Astrocyte of the hippocampus (primary cell): Measurements from ENCODE around the gene TRPV3.
"Not testable (repeated sequence)": the region's sequence is repeated elsewhere in the genome, so short reads cannot be mapped to it uniquely, and the experiment has no call there.

ENCODE experiments used
- DNase-seq: peaks from one replicate; pipeline ENCODE4 v3.0.0; 2011; ENCODE audit warnings: low read depth, low spot score

TRPV3 gene

GRCh38 chr17:3573246-3574100 is 15.9 kb upstream of the TRPV3 start:
- DNase-seq, result no peak

GRCh38 chr17:3572231-3572630 is 14.6 kb upstream of the TRPV3 start:
- no peak for DNase-seq

- DNase-seq, result no peak
Observed at GRCh38 chr17:3571043-3571900, 13.7 kb upstream of the TRPV3 start.

- no peak for DNase-seq
Observed at GRCh38 chr17:3569534-3570137, 12.0 kb upstream of the TRPV3 start.

DNA sequence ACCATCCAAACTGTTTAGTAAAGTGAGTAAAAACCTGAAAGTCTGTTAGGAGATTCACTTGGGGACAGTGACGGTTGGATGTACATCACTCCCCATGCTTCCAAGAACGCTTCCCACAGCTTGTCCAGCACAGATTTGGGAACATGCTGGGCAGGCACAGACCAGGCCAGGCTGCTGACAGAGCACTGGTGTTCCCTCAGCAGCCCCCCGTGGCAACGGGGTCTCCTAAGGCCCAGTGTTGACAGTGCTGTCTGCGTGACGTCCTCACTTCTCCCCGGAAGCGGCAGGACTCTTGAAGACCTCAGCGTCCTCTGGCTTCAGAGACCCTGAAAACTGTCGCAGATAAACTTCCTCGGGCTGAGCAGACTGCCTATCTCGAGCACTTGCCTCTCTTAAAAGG is 8.9 kb upstream of the TRPV3 start:
- DNase-seq, result no peak

- no peak for DNase-seq
Observed at GRCh38 chr17:3565143-3565542, 7.5 kb upstream of the TRPV3 start.

GRCh38 chr17:3564241-3564640 is 6.6 kb upstream of the TRPV3 start:
- not testable (repeated sequence) for DNase-seq

- no peak for DNase-seq
Observed at GRCh38 chr17:3559270-3559645, 1.6 kb upstream of the TRPV3 start.

DNA sequence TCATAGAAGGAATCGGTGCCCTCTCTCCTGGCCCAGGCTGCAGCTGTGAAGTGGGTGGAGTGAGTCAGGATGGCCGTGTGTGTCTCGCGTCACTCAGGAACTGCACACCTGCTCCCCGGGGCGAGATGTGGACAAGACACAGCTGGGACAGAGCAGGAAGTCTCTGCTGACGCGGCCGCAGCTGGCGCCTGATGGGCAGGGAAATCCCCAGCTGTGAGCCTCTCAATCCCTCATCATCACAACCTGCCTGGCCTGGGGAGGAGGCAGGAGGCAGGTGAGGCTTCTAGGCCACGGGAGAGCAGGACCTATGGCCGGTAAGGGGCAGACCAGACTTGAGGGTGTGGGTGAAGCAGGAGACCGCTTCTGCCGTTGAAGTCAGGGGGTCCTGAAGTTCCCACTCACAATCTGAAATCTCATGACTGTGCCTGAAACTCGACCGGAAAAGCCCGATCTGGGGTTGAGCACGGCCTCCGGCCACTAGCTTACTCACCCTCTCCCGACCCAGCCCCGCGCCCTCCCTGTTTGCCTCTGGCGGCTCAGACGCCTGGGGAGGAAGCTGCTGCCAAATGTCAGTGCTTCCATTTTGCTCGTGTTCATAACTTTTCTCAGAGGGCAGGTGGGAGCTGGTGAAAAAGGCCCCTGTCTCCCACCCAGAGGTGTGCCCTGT is 1.1 kb upstream of the TRPV3 start:
- no peak for DNase-seq

DNA sequence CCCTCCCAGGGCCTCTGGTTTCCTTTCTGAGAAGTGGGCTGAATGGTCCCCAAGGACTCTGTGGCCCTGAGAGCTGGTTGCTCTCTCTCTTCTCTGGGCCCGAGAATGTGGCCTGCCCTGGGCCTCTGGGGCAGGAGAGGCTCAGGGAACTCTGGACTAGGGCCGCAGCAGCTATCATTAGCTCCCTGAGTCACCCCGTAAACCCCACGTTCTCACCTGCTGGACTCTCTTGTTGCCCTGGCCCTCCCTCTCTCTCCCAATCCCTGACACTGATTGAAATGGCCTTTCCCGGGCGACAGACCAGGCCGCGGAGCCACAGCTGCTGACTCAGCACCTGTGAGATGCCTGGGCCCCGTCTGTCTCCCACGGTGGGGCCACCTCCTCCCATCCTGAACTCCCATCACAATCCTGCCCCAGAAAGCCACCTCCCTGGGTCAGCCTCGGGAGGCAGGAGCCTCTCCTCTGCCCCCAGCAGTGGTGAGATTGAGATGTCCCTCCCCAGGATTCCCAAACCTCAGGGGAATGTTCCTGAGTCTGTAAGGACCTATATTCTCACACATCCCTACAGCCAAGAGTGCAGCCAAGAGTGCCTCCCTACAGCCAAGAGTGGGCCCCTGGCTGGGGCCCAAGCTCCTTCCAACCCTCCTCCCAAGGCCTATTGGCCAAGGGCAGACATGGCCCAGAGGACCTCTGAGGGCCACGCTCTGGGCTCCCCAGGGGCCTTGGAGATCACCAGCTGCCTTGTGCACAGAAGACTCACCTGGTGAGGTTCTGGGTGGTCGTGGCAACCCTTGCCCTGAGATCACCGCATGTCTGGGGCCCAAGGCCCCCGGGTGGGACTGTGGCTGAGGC is 470 bp downstream of the TRPV3 start:
- peak; percentile 18 for DNase-seq

- no peak for DNase-seq
Observed at GRCh38 chr17:3556239-3556915, 1.2 kb downstream of the TRPV3 start.

- no peak for DNase-seq
Observed at GRCh38 chr17:3555189-3555796, 2.3 kb downstream of the TRPV3 start.

- DNase-seq, result no peak
Observed at GRCh38 chr17:3554440-3554839, 3.2 kb downstream of the TRPV3 start.

DNA sequence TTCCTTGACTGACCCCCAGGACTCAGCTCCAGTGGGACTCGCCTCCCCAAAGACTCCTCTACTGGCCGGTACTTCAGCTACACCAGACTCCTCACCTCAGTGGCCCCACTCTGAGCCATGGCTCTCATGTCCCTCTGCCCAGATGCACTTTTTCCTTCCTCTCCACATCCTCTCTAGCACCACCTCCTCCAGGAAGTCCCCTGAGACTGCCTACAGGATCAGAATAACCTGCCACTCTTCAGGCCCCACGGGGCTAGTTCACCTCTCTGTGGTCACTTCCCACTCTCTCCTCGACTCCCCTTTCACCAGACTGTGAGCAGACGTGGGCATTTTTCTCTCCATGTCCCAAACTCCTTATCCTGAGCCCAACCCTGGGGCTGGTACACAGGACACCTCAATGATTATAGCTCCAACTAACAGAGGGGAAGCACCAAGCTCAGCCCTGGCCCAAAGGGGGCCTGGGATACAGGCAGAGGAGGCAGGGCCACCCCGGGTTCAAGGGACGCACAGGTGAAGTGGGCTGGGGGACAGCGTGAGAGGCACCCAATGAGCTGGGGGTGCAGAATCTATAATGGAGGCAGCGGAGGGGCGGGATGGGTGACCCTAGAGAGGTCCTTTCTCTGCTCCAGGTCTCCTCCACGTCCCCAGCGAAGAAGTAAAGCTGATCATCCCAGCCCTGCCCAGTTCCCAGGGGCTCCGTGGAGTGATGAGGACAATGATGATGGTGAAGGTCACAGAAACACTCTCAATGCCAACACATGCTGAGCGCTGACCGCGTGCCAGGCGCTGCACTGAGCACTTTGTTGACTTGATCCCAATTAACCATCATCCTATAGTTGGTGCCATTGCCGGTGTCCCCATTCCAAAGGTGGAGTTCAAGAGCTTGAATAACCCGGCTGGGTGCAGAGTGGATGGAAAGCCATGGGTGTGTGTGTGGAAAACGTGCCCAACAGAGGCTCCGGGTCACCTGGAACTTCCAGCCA is 3.9 kb downstream of the TRPV3 start:
- no peak for DNase-seq

DNA sequence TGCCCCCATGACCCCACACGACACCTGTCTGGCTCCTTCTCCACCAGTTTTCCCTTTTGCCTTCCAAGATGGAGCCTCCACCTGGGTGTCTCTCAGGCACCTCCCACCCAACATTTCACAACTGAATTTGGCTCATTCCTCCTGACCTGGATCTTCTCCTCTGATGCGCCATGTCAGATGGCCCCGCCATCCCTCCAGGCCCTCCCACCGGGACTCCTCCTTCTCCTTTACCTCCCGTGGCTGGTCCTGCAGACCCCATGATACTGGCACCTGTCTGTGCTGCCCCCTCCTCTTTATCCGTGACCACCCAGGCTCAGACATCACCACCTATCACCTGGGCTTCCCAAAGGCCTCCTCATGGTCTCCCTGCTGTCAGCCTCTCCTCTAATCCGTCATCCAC is 4.7 kb downstream of the TRPV3 start:
- no peak for DNase-seq

- DNase-seq, result no peak
Observed at GRCh38 chr17:3551189-3551588, 6.4 kb downstream of the TRPV3 start.

DNA sequence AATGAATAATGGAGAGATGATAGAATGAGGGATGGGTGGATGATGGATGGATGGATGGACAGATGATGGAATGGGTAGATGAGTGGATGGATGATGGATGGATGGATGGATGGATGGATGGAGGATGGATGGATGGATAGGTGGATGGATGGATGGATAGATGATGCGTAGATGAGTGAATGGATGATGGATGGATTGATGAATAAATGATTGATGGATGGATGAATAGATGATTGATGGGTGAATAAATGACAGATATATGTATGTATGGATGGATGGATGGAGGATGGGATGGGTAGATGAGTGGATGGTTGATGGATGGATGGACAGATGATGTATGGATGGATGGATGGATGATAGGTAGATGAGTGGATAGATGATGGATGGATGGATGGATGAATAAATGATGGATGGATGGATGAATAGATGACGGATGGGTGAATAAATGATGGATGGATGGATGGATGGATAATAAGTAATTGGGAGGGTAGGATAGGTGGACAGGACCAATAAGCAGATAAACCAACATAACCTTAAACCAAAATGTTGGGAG is 7.9 kb downstream of the TRPV3 start:
- no peak for DNase-seq

- DNase-seq, result no peak
Observed at GRCh38 chr17:3547628-3548027, 10.0 kb downstream of the TRPV3 start.
